Heart left ventricle (tissue), 13 donors: Measurements from ENCODE around the gene FGF2.

Source experiments
- POLR2A ChIP-seq, 2 donors: fragments of 450-650 bp; IDR thresholded peaks; one replicate each; pipeline ENCODE4 v1.6.1; 2017; ENCODE audit warnings: antibody characterized with exemption in 2 of 2, mild to moderate bottlenecking in 2 of 2, moderate library complexity in 2 of 2
- TF ChIP-seq, protein P1 (sequence below), 12 donors: fragments of 200-600 bp; sonication (generic) in 4 of 12; IDR thresholded peaks; one replicate each; pipeline versions ENCODE4 v1.5.0 to v1.8.0; 2018 to 2022; ENCODE audit warnings: antibody characterized with exemption in 12 of 12, mild to moderate bottlenecking in 5 of 12
- donor health status: ischemic (EF 13 %, LVEDD 7.1; RV severe dilation, severe dysfunction).
- donor health status: DM: no; HTN: yes; CAD: no.
- donor health status: DM: no; HTN: no; CAD: no.
- donor health status: ischemic (EF 25% LVEDD 6.9; RV normal size, moderate dysfunction).
- donor health status: ischemic (EF 25% LVEDD 5.7; RV mildly dilated, moderate dysfunction).
- donor health status: ischemic (EF 35%, LVEDD 5.7; RV mildly dilated, moderate dysfunction).
- donor health status: nonischemic (EF 11% LVEDD 7.7; RV severe dilation, severe dysfunction).
- donor health status: DM: yes; HTN: yes; CAD: no.
- donor health status: PGD.
- donor health status: ischemic (EF 29% LVEDD 5.4; RV normal size, mild dysfunction).
- donor health status: nonischemic (EF 23%, LVEDD 6.1; RV moderate dilation, normal function).

DNA sequence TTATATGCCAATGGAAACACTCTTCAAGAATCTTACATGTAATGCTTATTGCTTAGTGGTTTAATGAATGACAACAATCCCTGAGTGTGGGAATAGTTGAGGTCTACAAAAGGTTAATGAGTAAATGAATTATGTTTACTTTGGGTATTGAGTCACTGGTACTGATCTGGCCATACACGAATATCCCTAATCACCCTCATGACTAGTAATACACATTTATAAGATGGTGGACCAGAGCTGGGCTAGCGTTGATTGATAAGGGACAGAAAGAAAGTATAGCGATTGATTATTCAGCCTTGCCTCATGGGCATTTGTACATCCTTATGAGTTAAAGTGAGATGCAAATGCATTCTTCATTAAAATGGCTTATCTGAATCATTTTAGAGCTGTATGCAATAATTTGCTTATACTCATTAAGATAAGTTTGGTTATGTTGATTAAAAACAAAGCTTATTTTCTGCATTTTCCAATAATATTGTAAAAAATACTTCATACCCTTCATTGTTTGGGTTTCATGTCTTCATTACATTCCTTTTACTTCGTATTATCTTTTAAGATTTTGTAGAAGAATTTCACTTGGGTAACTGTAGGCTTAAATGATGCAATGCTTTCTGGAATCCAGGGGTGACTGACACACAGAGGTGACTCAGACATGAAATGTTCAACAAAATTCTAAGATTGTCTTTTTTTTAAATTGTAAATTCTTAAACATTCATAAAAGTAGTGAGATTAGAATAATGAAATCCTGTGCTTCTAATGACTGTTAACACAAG lies 47.4 kb downstream of the FGF2 start:
- TF ChIP-seq POLR2A (IDR thresholded peaks at IDR 0.05): no peak
- TF ChIP-seq, protein P1, sequence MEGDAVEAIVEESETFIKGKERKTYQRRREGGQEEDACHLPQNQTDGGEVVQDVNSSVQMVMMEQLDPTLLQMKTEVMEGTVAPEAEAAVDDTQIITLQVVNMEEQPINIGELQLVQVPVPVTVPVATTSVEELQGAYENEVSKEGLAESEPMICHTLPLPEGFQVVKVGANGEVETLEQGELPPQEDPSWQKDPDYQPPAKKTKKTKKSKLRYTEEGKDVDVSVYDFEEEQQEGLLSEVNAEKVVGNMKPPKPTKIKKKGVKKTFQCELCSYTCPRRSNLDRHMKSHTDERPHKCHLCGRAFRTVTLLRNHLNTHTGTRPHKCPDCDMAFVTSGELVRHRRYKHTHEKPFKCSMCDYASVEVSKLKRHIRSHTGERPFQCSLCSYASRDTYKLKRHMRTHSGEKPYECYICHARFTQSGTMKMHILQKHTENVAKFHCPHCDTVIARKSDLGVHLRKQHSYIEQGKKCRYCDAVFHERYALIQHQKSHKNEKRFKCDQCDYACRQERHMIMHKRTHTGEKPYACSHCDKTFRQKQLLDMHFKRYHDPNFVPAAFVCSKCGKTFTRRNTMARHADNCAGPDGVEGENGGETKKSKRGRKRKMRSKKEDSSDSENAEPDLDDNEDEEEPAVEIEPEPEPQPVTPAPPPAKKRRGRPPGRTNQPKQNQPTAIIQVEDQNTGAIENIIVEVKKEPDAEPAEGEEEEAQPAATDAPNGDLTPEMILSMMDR (IDR thresholded peaks at IDR 0.05): no peak
